GM21367 (cell line): ENCODE data around the gene NCCRP1.

ENCODE experiments used
- ATAC-seq: cut with Tn5 transposase; IDR thresholded peaks from one replicate; pipeline ENCODE4 v1.9.1; 2021; ENCODE audit not compliant: unreplicated experiment

NCCRP1 gene

DNA sequence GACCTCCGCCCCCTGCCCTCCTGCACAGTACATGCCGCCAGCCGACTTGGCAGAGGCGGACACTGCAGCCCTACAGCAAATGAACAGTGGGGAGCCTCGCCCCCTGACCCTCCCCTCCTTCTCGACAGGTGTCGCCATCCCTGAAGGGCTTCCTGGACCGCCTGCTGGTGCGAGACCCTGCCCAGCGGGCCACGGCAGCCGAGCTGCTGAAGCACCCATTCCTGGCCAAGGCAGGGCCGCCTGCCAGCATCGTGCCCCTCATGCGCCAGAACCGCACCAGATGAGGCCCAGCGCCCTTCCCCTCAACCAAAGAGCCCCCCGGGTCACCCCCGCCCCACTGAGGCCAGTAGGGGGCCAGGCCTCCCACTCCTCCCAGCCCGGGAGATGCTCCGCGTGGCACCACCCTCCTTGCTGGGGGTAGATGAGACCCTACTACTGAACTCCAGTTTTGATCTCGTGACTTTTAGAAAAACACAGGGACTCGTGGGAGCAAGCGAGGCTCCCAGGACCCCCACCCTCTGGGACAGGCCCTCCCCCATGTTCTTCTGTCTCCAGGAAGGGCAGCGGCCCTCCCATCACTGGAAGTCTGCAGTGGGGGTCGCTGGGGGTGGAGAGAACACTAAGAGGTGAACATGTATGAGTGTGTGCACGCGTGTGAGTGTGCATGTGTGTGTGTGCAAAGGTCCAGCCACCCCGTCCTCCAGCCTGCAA, 18.3 kb upstream of the NCCRP1 start:
- ATAC-seq = no peak

DNA sequence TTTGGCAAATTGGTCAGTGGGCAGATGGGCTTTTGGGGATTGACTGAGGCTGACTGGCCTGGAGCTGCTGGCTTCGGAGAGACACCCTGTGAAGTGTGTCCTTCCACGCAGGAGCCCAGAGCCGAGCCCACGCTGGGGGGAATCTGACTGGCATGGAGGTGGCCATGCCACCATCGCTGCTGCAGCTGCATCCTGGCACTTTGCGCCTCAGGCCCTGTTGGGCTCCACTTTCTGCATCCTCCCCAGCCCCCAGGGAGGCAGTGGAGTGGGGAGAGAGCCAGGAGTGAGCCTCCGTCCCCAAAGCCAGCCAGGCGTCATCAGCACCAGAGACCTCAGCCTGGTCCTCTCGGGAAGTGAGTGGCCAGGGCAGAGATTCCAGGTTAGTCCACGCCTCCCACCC, 17.0 kb upstream of the NCCRP1 start:
- no peak for ATAC-seq

GRCh38 chr19:39180749-39181148, 16.0 kb upstream of the NCCRP1 start:
- no peak for ATAC-seq

DNA sequence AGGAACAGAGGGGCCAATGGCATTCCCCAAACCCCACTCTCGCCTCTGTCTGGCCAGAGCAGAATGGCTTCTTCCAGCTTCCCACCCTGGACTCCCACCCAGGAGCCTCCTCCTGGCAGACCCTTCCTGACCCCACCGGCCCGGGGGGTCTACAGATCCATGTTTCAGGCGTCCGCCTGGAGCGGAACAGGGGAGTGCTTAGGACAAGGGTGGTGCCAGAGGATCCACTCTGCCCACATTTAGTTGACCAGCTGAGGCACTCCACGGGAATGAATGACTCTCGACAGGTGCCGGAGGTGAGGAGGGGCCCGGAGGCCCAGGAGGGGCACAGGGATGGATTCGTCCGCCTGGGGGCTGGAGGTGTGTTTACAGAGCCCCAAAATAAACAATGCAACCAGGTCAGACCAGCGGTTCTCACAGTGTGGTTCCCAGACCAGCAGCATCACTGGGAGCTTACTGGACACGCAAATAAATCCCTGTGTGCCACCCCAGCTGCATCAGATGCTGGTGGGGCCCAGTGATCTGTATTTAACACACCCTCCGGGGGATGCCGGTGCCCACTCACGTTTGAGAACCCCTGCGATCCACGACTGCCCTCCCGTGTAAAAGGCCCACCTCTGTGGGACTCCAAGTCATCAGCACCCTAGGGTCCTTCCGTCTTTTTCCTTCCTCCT, 15.1 kb upstream of the NCCRP1 start:
- no peak for ATAC-seq

- no peak for ATAC-seq
These were observed 14.6 kb upstream of the NCCRP1 start for GRCh38 chr19:39182174-39182505.

DNA sequence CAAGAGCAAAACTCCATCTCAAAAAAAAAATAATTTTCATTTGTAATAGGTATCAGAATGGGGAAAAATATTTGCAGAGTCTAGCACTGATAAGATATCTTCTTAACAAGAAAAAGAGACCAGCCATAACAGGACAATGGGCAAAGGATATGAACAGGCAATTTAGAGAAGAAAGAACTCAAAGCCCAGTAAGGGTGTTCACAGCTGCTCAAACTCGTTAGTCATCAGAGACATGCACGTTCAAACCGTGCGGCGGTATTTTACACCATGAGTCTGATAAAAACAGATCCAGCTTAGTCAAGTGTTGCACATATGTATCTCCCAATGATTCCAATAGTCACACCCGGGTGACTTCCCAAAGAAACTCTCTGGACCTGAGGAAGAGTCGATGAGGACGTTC, 13.7 kb upstream of the NCCRP1 start:
- ATAC-seq = no peak

DNA sequence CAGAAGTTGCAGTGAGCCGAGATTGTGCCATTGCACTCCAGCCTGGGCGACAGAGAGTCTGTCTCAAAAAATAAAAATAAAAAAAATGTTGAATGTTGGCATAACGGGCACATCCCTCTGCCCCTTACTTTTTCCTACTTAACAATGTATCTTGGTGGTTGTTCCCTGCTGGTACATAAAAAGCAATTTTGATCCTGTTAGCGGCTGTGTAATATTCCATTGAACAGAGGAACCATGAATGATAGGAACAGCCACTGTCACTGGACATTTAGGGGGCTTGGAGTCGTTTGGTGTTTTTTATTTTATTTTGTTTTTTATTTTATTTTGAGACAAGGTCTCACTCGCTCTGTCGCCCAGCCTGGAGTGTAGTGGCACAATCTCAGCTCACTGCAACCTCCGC, 10.4 kb upstream of the NCCRP1 start:
- no peak for ATAC-seq

- ATAC-seq = no peak
These were observed 9.2 kb upstream of the NCCRP1 start for GRCh38 chr19:39187552-39187943.

- ATAC-seq = no peak
These were observed 7.8 kb upstream of the NCCRP1 start for GRCh38 chr19:39188960-39189359.

DNA sequence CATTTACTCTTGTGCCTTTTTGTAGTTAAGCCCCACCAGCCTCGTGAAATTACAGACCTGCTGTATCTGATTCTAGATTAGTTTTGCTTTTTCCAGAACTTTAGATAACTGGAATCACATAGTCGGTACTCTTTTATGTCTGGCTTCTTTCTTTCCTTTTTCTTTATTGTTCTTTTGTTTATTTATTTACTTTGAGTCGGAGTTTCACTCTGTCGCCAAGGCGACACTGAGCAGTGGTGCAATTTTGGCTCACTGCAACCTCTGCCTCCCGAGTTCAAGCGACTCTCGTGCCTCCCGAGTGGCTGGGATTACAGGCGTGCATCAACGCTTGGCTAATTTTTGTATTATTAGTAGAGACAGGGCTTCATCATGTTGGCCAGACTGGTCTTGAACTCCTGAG, 6.0 kb upstream of the NCCRP1 start:
- ATAC-seq = no peak

GRCh38 chr19:39192846-39193245, 3.9 kb upstream of the NCCRP1 start:
- no peak for ATAC-seq

DNA sequence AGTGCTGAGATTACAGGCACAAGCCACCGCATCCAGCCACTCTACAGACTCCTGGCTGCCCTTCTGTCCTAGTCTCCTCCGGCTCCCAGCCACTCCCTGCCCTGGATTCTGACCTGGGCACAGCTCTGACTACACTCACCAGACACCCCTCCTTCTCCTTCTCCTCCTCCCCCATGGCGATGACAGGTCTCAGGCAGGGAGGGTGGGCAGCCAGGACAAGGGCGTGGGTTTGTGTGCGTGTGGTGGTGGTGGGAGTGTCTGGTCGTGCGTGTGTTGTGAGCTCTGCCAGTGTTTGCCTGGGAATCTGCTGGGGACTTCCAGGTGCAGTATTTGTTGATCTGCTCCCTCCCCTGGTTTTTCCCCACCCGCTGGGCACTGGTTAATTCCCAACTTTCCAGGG, 3.0 kb upstream of the NCCRP1 start:
- ATAC-seq = no peak

GRCh38 chr19:39194832-39195542, 1.8 kb upstream of the NCCRP1 start:
- ATAC-seq = no peak

GRCh38 chr19:39195755-39196154, 1.0 kb upstream of the NCCRP1 start:
- no peak for ATAC-seq

GRCh38 chr19:39196320-39196719, 444 bp upstream of the NCCRP1 start:
- ATAC-seq = no peak

DNA sequence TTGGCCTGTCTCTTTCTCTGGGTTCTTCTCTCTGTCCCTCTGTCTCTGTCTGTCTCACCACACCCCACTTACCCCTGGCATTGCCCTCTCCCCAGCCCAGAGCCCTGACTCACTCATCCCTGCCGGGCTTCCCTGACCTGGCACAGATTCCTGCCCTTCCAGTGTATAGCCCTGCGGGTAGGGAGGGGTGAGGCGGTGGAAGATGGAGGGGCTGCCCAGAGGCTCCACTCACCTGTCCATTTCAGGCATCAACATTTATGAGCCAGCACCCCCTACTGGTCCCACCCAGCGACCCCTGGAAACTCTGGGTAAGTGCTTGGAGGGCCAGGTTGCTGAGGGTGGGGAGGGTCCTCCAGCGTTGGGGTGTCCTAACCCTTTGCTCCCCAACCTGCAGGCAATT, 1.0 kb downstream of the NCCRP1 start:
- ATAC-seq = no peak

GRCh38 chr19:39199025-39199424, 2.3 kb downstream of the NCCRP1 start:
- no peak for ATAC-seq

GRCh38 chr19:39200066-39200802, 3.5 kb downstream of the NCCRP1 start:
- no peak for ATAC-seq

GRCh38 chr19:39200803-39201115, 4.0 kb downstream of the NCCRP1 start:
- ATAC-seq = no peak

GRCh38 chr19:39202998-39203355, 6.2 kb downstream of the NCCRP1 start:
- no peak for ATAC-seq

- ATAC-seq = no peak
These were observed 6.9 kb downstream of the NCCRP1 start, which contains the start of gene SYCN for GRCh38 chr19:39203372-39204341. Gene SYCN (minus strand): TSS chr19:39204263. CDS start chr19:39204254, 9 bp downstream.
